IMR-90 (cell line): Measurements from ENCODE around the gene ENAH. TPM values are rescaled to one million over a fixed set of nuclear protein-coding genes. Genes with fewer than 3 reads are reported as not detected.

Source experiments
- ATAC-seq: fragments of 200-7000 bp; cut with Tn5 transposase; 2 replicates; pipeline ENCODE4 v1.9.1; 2020; ENCODE audit warnings: low read depth, mild to moderate bottlenecking, moderate library complexity
- BruUV-seq: library from RNA; stranded (reverse); fragments of 400-500 nt; replicated peaks from 2 replicates; lab custom pipeline; 2021; lab: Mats Ljungman, UMichigan
- CTCF ChIA-PET: fragments of 300-600 bp; formaldehyde crosslinking; extraction: SDS; loops from one replicate; lab custom pipeline; 2021; ENCODE audit warnings: antibody characterized with exemption; lab: Yijun Ruan, JAX
- POLR2A ChIA-PET: fragments of 300-600 bp; sonication (Branson Sonifier 250); formaldehyde crosslinking; loops from one replicate; lab custom pipeline; 2022; ENCODE audit warnings: antibody characterized with exemption; ENCODE audit not compliant: unreplicated experiment; lab: Charles Lee
- DNase-seq: peaks from one replicate; pipeline ENCODE4 v3.0.0; 2013
- H2AFZ ChIP-seq: replicated peaks from 2 replicates; pipeline ENCODE3; 2013; ENCODE audit warnings: low read length, mild to moderate bottlenecking; ENCODE audit not compliant: poor library complexity
- H2AK5ac ChIP-seq: 2 replicates; pipeline ENCODE4 v1.6.1; 2013; ENCODE audit warnings: low read depth, low read length, inconsistent platforms
- H2AK9ac ChIP-seq: replicated peaks from 2 replicates; pipeline ENCODE3; 2013; ENCODE audit warnings: mild to moderate bottlenecking, low read depth, low read length, moderate library complexity; ENCODE audit not compliant: poor library complexity
- H2BK120ac ChIP-seq: 2 replicates; pipeline ENCODE4 v1.6.1; 2013; ENCODE audit warnings: low read depth, low read length, inconsistent platforms
- H2BK15ac ChIP-seq: 3 replicates; pipeline ENCODE4 v1.6.1; 2013; ENCODE audit warnings: low read depth, low read length, inconsistent platforms
- H2BK20ac ChIP-seq: 2 replicates; pipeline ENCODE4 v1.6.1; 2013; ENCODE audit warnings: low read depth, mild to moderate bottlenecking, inconsistent platforms, low read length, moderate library complexity
- H2BK5ac ChIP-seq: 2 replicates; pipeline ENCODE4 v1.6.1; 2013; ENCODE audit warnings: mild to moderate bottlenecking, low read depth, low read length, inconsistent platforms; ENCODE audit not compliant: poor library complexity, severe bottlenecking
- H3K14ac ChIP-seq: replicated peaks from 2 replicates; pipeline ENCODE4 v1.6.1; 2013; ENCODE audit warnings: low read depth, low read length, inconsistent platforms
- H3K18ac ChIP-seq: 2 replicates; pipeline ENCODE4 v1.6.1; 2013; ENCODE audit warnings: low read depth, low read length, control low read depth
- H3K23ac ChIP-seq: 2 replicates; pipeline ENCODE4 v1.6.1; 2013; ENCODE audit warnings: low read depth, low read length, inconsistent platforms
- H3K27ac ChIP-seq: 2 replicates; pipeline ENCODE4 v1.5.1; 2013; ENCODE audit warnings: mild to moderate bottlenecking, control low read depth, low read length; ENCODE audit not compliant: insufficient read depth
- H3K27me3 ChIP-seq: 2 replicates; pipeline ENCODE4 v1.6.1; 2013; ENCODE audit warnings: low read length; ENCODE audit not compliant: control insufficient read depth, insufficient read depth
- H3K36me3 ChIP-seq: 2 replicates; pipeline ENCODE4 v1.6.1; 2013; ENCODE audit warnings: low read length, mixed read lengths; ENCODE audit not compliant: control insufficient read depth, insufficient read depth
- H3K4ac ChIP-seq: 2 replicates; pipeline ENCODE4 v1.6.1; 2013; ENCODE audit warnings: low read depth, low read length, inconsistent platforms
- H3K4me1 ChIP-seq: 2 replicates; pipeline ENCODE4 v1.6.1; 2013; ENCODE audit warnings: low read length, mixed read lengths; ENCODE audit not compliant: control insufficient read depth, insufficient read depth
- H3K4me2 ChIP-seq: 2 replicates; pipeline ENCODE4 v1.6.1; 2013; ENCODE audit warnings: low read depth, mild to moderate bottlenecking, control low read depth, low read length, moderate library complexity
- H3K4me3 ChIP-seq: 2 replicates; pipeline ENCODE4 v1.5.1; 2013; ENCODE audit warnings: low read depth, mild to moderate bottlenecking, control low read depth, low read length, moderate library complexity; ENCODE audit not compliant: insufficient read depth
- H3K56ac ChIP-seq: 2 replicates; pipeline ENCODE4 v1.6.1; 2013; ENCODE audit warnings: low read length, inconsistent platforms; ENCODE audit not compliant: insufficient read depth; ENCODE audit errors: extremely low read depth
- H3K79me1 ChIP-seq, 2 experiments: 2 replicates each; pipeline ENCODE4 v1.6.1; 2013; ENCODE audit warnings: low read length in 2 of 2, inconsistent platforms in 1 of 2, low read depth in 1 of 2
- H3K9ac ChIP-seq: 2 replicates; pipeline ENCODE4 v1.6.1; 2013; ENCODE audit warnings: low read depth, low read length, control low read depth
- H3K9me1 ChIP-seq: 2 replicates; pipeline ENCODE4 v1.6.1; 2013; ENCODE audit warnings: low read length, inconsistent platforms; ENCODE audit not compliant: insufficient read depth
- H3K9me3 ChIP-seq: 2 replicates; pipeline ENCODE4 v1.6.1; 2013; ENCODE audit warnings: low read length; ENCODE audit not compliant: control insufficient read depth, insufficient read depth
- H4K20me1 ChIP-seq: 2 replicates; pipeline ENCODE4 v1.6.1; 2013; ENCODE audit warnings: low read length, inconsistent platforms; ENCODE audit not compliant: insufficient read depth
- H4K5ac ChIP-seq: 2 replicates; pipeline ENCODE4 v1.6.1; 2013; ENCODE audit warnings: mild to moderate bottlenecking, low read depth, low read length, control low read depth
- H4K8ac ChIP-seq, 2 experiments: 2 replicates each; pipeline ENCODE4 v1.6.1; 2013; ENCODE audit warnings: low read depth in 2 of 2, low read length in 2 of 2, control low read depth in 1 of 2, inconsistent platforms in 1 of 2
- H4K91ac ChIP-seq: 2 replicates; pipeline ENCODE4 v1.6.1; 2013; ENCODE audit warnings: low read depth, low read length, inconsistent platforms; ENCODE audit not compliant: insufficient read depth
- CHD1 ChIP-seq: IDR thresholded peaks from 2 replicates; pipeline ENCODE4 v1.6.1; 2012; ENCODE audit warnings: low read depth, low read length, improper control_type of control experiment
- FOS ChIP-seq: fragments of 150-350 bp; IDR thresholded peaks from 2 replicates; pipeline ENCODE4 v1.6.1; 2016; ENCODE audit warnings: low read depth, low read length
- MAFK ChIP-seq: IDR thresholded peaks from 2 replicates; pipeline ENCODE4 v1.6.1; 2012; ENCODE audit warnings: low read depth, low read length, improper control_type of control experiment
- MAZ ChIP-seq: IDR thresholded peaks from 2 replicates; pipeline ENCODE4 v1.6.1; 2012; ENCODE audit warnings: low read depth, mild to moderate bottlenecking, low read length, improper control_type of control experiment, moderate library complexity, borderline replicate concordance
- MXI1 ChIP-seq: IDR thresholded peaks from 2 replicates; pipeline ENCODE4 v1.6.1; 2012; ENCODE audit warnings: low read depth, mild to moderate bottlenecking, low read length, moderate library complexity, borderline replicate concordance
- POLR2A ChIP-seq: IDR thresholded peaks from 2 replicates; pipeline ENCODE4 v1.6.1; 2012; ENCODE audit warnings: mild to moderate bottlenecking, low read depth, low read length
- RAD21 ChIP-seq: IDR thresholded peaks from 2 replicates; pipeline ENCODE4 v1.6.1; 2012; ENCODE audit warnings: low read length, improper control_type of control experiment
- RCOR1 ChIP-seq: IDR thresholded peaks from 2 replicates; pipeline ENCODE4 v1.6.1; 2012; ENCODE audit warnings: mild to moderate bottlenecking, low read length, improper control_type of control experiment; ENCODE audit not compliant: insufficient replicate concordance
- WGBS, 2 experiments: methylation state at CpG; one replicate each; pipeline versions ENCODE4 v1.1.5 to v1.1.7; 2013; ENCODE audit warnings: missing lambda C conversion rate in 2 of 2; ENCODE audit not compliant: insufficient read length in 1 of 2; ENCODE audit errors: extremely low coverage in 2 of 2; 5-methylcytosine and 5-hydroxymethylcytosine counted together
- dilution Hi-C: fragments of 300-500 bp; cut with HindIII; formaldehyde crosslinking; loops from one replicate; pipeline ENCODE4 v1.14.3; 2018; ENCODE audit warnings: low sequenced_read_pairs; ENCODE audit not compliant: unreplicated experiment
- in situ Hi-C: fragments of 300-500 bp; cut with MboI; formaldehyde crosslinking; loops from 3 replicates; pipeline ENCODE4 v1.14.3; 2019; ENCODE audit warnings: low sequenced_read_pairs, inconsistent platforms, mixed read lengths
- intact Hi-C: fragments of 100-400 bp; cut with micrococcal nuclease; formaldehyde crosslinking; loops from 2 replicates; pipeline ENCODE4 v1.10.0; 2022
- polyA plus RNA-seq, 3 experiments: library from polyadenylated mRNA; depleted of rRNA; stranded (reverse); fragments of >200 nt; gene quantifications; 2 replicates each; pipeline ENCODE4 v1.2.3, GENCODE V29; 2012; ENCODE audit warnings: low replicate concordance in 1 of 3
- total RNA-seq: library from RNA; depleted of rRNA; stranded (reverse); fragments of >200 nt; gene quantifications from 2 replicates; pipeline ENCODE4 v1.2.3, GENCODE V29; 2012
- TF ChIP-seq, protein P1 (sequence below): fragments of 150-350 bp; IDR thresholded peaks from 2 replicates; pipeline ENCODE4 v1.6.1; 2016; ENCODE audit warnings: low read depth, mild to moderate bottlenecking, low read length, moderate library complexity, borderline replicate concordance
- TF ChIP-seq, protein P2 (sequence below): conservative IDR thresholded peaks from 2 replicates; pipeline ENCODE4 v1.5.1; 2012; ENCODE audit warnings: mild to moderate bottlenecking, low read depth, low read length, improper control_type of control experiment
- TF ChIP-seq, protein P3 (sequence below): fragments of 150-350 bp; IDR thresholded peaks from 2 replicates; pipeline ENCODE4 v1.6.1; 2017; ENCODE audit warnings: mild to moderate bottlenecking, antibody characterized with exemption, low read length, low read depth

ENAH gene
- total and polyA plus RNA-seq, 2 of the 4 experiments (the other 2 are of a cell fraction), result 61.3 to 86.9 TPM

DNA sequence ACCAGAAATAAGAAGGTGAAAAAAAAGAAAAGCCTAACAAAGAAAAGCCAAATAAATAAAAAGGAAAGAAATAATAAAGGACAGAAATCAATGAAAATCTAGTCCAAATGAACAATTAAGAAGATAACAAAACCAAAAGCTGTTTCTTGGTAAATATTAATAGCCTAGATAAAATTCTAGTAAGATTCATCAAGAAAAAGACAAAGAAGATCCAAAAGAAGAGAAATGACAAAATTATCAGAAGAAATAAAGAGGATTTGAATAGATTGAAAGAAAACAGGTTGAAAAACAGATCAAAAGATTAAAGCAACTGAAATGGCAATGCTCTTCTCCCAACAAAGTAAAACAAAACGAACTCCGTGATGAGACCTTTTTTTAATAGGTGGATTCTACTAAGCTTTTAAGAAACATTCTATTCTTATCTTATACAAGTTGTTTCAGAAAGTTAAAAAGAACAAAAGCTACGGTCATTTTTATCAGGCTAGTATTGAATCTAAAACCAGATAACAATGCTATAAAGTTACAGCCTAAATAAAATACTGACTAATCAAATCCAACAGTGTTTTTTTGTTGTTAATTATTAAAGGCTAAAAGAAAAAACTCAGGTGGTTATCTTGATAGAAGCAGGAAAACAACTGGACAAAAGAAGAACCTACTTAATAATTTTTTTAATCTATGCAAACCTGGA is 50.9 kb downstream of the ENAH start:
- ATAC-seq (no peak), DNase-seq (no peak)
- intact Hi-C loops (loop anchor here (2.0 to 5.0 kb wide), 2 partner anchors 35 to 65 kb away; no protein-coding TSS in a partner anchor), dilution Hi-C loops (no loop called here), in situ Hi-C loops (no loop called here)
- Histone ChIP-seq H3K4ac (no peak overlapping the region), H4K5ac (no peak overlapping the region), H2AFZ (no peak overlapping the region), H4K91ac (no peak overlapping the region), H2AK9ac (no peak overlapping the region), H4K8ac (no peak overlapping the region), H3K4me1 (no peaks in the 10 kb centered on the region), H3K14ac (no peak overlapping the region), H3K79me1 (peaks cover 10 to 65% of the 10 kb centered on the region in 2 experiments), H3K27me3 (no peaks in the 10 kb centered on the region), H3K23ac (no peak overlapping the region), H3K9me3 (0 out of 2 replicates have a peak, but pooled peaks cover 2% of the 10 kb centered on the region), H2BK20ac (no peak overlapping the region), H2AK5ac (no peak overlapping the region), H3K9ac (no peak overlapping the region), H3K4me3 (no peak overlapping the region), H3K4me2 (no peak overlapping the region), H3K36me3 (peaks cover 6% of the 10 kb centered on the region), H2BK5ac (no peak overlapping the region), H2BK15ac (no peak overlapping the region), H3K18ac (no peak overlapping the region), H2BK120ac (no peak overlapping the region), H3K56ac (no peak overlapping the region), H4K20me1 (peaks cover 77% of the 10 kb centered on the region), H3K27ac (no peak overlapping the region), H3K9me1 (peaks cover 7% of the 10 kb centered on the region; the same call in 1 of the 2 replicates)
- TF ChIP-seq FOS, result no peak
- no peak for TF ChIP-seq MAZ
- TF ChIP-seq, protein P1, sequence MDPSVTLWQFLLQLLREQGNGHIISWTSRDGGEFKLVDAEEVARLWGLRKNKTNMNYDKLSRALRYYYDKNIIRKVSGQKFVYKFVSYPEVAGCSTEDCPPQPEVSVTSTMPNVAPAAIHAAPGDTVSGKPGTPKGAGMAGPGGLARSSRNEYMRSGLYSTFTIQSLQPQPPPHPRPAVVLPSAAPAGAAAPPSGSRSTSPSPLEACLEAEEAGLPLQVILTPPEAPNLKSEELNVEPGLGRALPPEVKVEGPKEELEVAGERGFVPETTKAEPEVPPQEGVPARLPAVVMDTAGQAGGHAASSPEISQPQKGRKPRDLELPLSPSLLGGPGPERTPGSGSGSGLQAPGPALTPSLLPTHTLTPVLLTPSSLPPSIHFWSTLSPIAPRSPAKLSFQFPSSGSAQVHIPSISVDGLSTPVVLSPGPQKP, result no peak
- TF ChIP-seq MXI1, result no peak
- TF ChIP-seq, protein P2, sequence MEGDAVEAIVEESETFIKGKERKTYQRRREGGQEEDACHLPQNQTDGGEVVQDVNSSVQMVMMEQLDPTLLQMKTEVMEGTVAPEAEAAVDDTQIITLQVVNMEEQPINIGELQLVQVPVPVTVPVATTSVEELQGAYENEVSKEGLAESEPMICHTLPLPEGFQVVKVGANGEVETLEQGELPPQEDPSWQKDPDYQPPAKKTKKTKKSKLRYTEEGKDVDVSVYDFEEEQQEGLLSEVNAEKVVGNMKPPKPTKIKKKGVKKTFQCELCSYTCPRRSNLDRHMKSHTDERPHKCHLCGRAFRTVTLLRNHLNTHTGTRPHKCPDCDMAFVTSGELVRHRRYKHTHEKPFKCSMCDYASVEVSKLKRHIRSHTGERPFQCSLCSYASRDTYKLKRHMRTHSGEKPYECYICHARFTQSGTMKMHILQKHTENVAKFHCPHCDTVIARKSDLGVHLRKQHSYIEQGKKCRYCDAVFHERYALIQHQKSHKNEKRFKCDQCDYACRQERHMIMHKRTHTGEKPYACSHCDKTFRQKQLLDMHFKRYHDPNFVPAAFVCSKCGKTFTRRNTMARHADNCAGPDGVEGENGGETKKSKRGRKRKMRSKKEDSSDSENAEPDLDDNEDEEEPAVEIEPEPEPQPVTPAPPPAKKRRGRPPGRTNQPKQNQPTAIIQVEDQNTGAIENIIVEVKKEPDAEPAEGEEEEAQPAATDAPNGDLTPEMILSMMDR, result no peak
- no peak for TF ChIP-seq MAFK
- TF ChIP-seq RCOR1, result no peak
- TF ChIP-seq CHD1, result no peak
- no peak for TF ChIP-seq RAD21
- no peak for TF ChIP-seq POLR2A
- TF ChIP-seq, protein P3, sequence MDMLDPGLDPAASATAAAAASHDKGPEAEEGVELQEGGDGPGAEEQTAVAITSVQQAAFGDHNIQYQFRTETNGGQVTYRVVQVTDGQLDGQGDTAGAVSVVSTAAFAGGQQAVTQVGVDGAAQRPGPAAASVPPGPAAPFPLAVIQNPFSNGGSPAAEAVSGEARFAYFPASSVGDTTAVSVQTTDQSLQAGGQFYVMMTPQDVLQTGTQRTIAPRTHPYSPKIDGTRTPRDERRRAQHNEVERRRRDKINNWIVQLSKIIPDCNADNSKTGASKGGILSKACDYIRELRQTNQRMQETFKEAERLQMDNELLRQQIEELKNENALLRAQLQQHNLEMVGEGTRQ, result no peak
- BruUV-seq, result no TSS peak
- ChIA-PET POLR2A (no interaction called here), CTCF (interaction anchor here (1.3 kb wide), 1 partner anchor 53 kb away, joined by 4 read pairs; no protein-coding TSS in a partner anchor)
- WGBS, 2 experiments, result no CpG with 5 or more reads among the region's 3 CpGs
